Stimulated activated memory B cell treated with anti-CD40 and anti-IgM and Interleukin-4, amounts not matched to agents 10 μg/mL and 1 μg/mL and 100 μg/mL, for 72 hours (primary cell): ENCODE data around the gene PPP2R3B.
"Not testable (repeated sequence)": the region's sequence is repeated elsewhere in the genome, so short reads cannot be mapped to it uniquely, and the experiment has no call there.

Experiments used
- ATAC-seq: fragments of 150-1000 bp; cut with Tn5 transposase; 2 replicates; pipeline ENCODE4 v1.10.0; 2021
- H3K27ac Mint-ChIP-seq: one replicate; pipeline ENCODE4 v1.8.0; 2022; ENCODE audit warnings: mild to moderate bottlenecking, mixed read lengths
- H3K27me3 Mint-ChIP-seq: one replicate; pipeline ENCODE4 v1.8.0; 2022; ENCODE audit warnings: mixed read lengths
- H3K36me3 Mint-ChIP-seq: one replicate; pipeline ENCODE4 v1.8.0; 2022; ENCODE audit warnings: mixed read lengths
- H3K4me1 Mint-ChIP-seq: one replicate; pipeline ENCODE4 v1.8.0; 2022; ENCODE audit warnings: mixed read lengths
- H3K4me3 Mint-ChIP-seq: one replicate; pipeline ENCODE4 v1.8.0; 2022; ENCODE audit warnings: mild to moderate bottlenecking, moderate library complexity, mixed read lengths
- H3K9me3 Mint-ChIP-seq: one replicate; pipeline ENCODE4 v1.8.0; 2022; ENCODE audit warnings: mixed read lengths

Gene PPP2R3B

GRCh38 chrX:386239-386767, 404 bp downstream of the PPP2R3B start:
- H3K27me3 Mint-ChIP-seq, result no peaks in the 10 kb centered on the region
- peak overlapping the region; percentile 98 for H3K27ac Mint-ChIP-seq
- peaks cover 5% of the 10 kb centered on the region for H3K4me1 Mint-ChIP-seq
- no peak for ATAC-seq
- H3K4me3 Mint-ChIP-seq, result peak overlapping the region; percentile 44
- H3K9me3 Mint-ChIP-seq, result no peaks in the 10 kb centered on the region
- H3K36me3 Mint-ChIP-seq, result no peaks in the 10 kb centered on the region

- ATAC-seq, H3K36me3 Mint-ChIP-seq, H3K9me3 Mint-ChIP-seq, H3K4me1 Mint-ChIP-seq, H3K27me3 Mint-ChIP-seq, H3K27ac Mint-ChIP-seq: not testable (repeated sequence)
- H3K4me3 Mint-ChIP-seq, result peak overlapping the region; percentile 54
Measured at GRCh38 chrX:385736-386135, 971 bp downstream of the PPP2R3B start.

DNA sequence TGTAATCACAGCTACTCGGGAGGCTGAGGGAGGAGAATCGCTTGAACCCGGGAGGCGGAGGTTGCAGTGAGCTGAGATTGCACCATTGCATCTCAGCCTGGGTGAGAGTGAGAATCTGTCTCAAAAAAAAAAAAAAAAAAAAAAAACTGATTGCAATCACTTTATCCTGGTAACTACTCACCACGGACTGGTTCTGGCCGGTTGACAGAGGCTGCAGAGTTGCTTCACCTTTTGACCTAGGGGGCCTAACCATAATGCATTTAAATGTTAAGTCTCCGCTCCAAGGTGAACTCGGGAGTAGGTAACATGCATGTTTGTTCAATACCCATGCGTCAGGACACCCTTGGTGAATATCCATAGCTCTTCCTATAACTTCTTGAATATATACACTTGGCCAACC, 1.8 kb downstream of the PPP2R3B start:
- peaks cover 2% of the 10 kb centered on the region for H3K36me3 Mint-ChIP-seq
- H3K27ac Mint-ChIP-seq, result no peak overlapping the region
- no peaks in the 10 kb centered on the region for H3K27me3 Mint-ChIP-seq
- H3K4me1 Mint-ChIP-seq, result peaks cover 5% of the 10 kb centered on the region
- ATAC-seq, result no peak
- no peaks in the 10 kb centered on the region for H3K9me3 Mint-ChIP-seq
- H3K4me3 Mint-ChIP-seq, result no peak overlapping the region

DNA sequence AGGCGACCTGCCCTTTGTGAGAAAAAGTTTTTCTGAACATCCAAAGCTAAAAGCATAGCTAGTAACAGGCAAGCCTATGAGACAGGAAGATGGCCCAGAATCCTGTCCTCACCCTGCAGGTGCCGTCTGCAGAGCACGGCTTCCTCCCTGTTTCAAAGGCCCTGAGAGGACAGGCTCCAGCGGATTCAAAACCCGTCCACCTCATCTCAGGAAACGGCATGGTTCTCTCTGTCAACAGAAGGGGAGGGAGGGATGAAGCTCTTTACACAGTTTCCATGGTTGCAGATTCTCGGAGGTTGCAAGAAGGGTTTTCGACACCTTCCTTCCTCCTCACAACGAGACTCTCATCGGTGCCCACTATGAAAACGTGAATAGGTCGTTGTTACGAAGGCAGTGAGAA, 8.3 kb downstream of the PPP2R3B start:
- no peak overlapping the region for H3K27ac Mint-ChIP-seq
- H3K36me3 Mint-ChIP-seq, result peaks cover 6% of the 10 kb centered on the region
- H3K4me3 Mint-ChIP-seq, result no peak overlapping the region
- no peaks in the 10 kb centered on the region for H3K9me3 Mint-ChIP-seq
- peaks cover 32% of the 10 kb centered on the region for H3K27me3 Mint-ChIP-seq
- no peak for ATAC-seq
- H3K4me1 Mint-ChIP-seq, result peaks cover 32% of the 10 kb centered on the region

GRCh38 chrX:376206-376605, 10.5 kb downstream of the PPP2R3B start:
- Mint-ChIP-seq H3K27me3 (peaks cover 52% of the 10 kb centered on the region), H3K4me1 (peaks cover 40% of the 10 kb centered on the region)
- not testable (repeated sequence) for H3K9me3 Mint-ChIP-seq, H3K27ac Mint-ChIP-seq, H3K36me3 Mint-ChIP-seq, H3K4me3 Mint-ChIP-seq, ATAC-seq

- Mint-ChIP-seq H3K36me3 (peaks cover 6% of the 10 kb centered on the region), H3K9me3 (no peaks in the 10 kb centered on the region), H3K4me3 (peak overlapping the region; percentile 56), H3K4me1 (peaks cover 44% of the 10 kb centered on the region), H3K27me3 (peaks cover 60% of the 10 kb centered on the region), H3K27ac (no peak overlapping the region)
- ATAC-seq, result no peak
Measured at GRCh38 chrX:375181-376036, 11.3 kb downstream of the PPP2R3B start.

GRCh38 chrX:374596-374995, 12.1 kb downstream of the PPP2R3B start:
- Mint-ChIP-seq H3K27ac (no peak overlapping the region), H3K9me3 (no peaks in the 10 kb centered on the region)

GRCh38 chrX:373641-374471, 12.9 kb downstream of the PPP2R3B start:
- Mint-ChIP-seq H3K9me3 (no peaks in the 10 kb centered on the region), H3K4me1 (peaks cover 47% of the 10 kb centered on the region), H3K27me3 (peaks cover 63% of the 10 kb centered on the region), H3K27ac (no peak overlapping the region), H3K4me3 (peak overlapping the region; percentile 73), H3K36me3 (no peaks in the 10 kb centered on the region)
- ATAC-seq, result peak; percentile 51

More at GRCh38 chrX:374596-374995, 12.1 kb downstream of the PPP2R3B start:
- Mint-ChIP-seq H3K4me3 (peak overlapping the region; percentile 56), H3K4me1 (peaks cover 44% of the 10 kb centered on the region), H3K36me3 (peaks cover 1% of the 10 kb centered on the region), H3K27me3 (peaks cover 63% of the 10 kb centered on the region)
- ATAC-seq, result no peak

DNA sequence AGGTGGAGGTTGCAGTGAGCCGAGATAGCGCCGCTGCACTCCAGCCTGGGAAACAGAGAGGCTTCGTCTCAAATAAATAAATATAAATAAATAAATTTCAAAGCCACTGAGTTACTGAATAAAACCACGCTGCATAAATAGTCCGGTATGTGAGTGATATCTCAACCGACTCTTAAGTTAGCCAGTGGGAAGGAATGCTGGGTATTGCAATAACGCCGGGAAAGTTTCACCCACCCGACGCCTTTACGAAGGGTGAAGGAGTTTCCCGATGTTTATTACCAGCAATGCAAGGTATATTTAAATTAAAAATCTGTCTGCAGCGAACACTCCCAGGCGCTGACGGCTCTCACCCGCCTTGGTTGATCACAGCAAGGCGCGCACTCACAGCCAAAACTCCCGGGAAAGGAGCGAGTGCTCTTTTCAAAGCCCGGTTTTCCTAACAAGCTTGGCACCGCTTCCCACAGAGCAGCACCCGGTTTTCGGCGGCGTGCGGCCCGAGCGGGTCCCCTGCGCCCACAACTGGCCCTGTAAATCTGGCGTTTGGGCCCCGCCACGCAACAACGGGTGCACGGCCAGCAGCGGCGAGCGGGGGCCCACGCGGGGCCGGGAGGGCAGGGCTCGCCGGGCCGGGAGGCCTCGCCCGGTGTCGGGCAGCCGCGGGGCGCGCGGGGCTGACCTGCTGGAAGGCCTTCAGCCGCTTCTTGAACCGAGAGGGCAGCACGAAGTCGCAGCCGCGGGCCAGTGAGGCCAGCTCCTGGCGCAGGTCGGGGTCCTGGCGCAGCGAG, 13.7 kb downstream of the PPP2R3B start:
- no peaks in the 10 kb centered on the region for H3K9me3 Mint-ChIP-seq
- H3K36me3 Mint-ChIP-seq, result no peaks in the 10 kb centered on the region
- no peak for ATAC-seq
- peaks cover 58% of the 10 kb centered on the region for H3K27me3 Mint-ChIP-seq
- no peak overlapping the region for H3K27ac Mint-ChIP-seq
- peak overlapping the region; percentile 39 for H3K4me3 Mint-ChIP-seq
- peaks cover 44% of the 10 kb centered on the region for H3K4me1 Mint-ChIP-seq

DNA sequence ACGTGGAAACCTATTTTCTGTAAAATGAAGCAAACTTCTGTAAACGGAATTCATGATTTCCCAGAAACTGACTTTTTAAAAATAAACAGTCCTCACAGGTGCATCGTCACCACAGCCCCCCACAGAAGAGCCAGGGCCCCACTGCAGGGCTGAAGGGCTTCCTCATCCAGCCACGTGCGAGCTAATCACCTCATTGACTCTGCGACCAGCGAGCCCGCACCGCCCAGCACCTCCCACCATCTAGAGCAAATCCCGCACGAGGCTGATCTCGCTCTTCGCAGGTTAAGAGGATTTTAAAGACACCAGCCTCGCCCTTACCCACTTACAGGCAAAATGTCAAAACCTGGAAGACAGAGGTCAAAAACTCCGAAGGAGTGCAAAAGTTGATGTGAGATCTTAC, 14.8 kb downstream of the PPP2R3B start:
- Mint-ChIP-seq H3K4me3 (no peak overlapping the region), H3K27ac (no peak overlapping the region), H3K36me3 (peaks cover 3% of the 10 kb centered on the region), H3K4me1 (peaks cover 42% of the 10 kb centered on the region), H3K27me3 (peaks cover 55% of the 10 kb centered on the region), H3K9me3 (no peaks in the 10 kb centered on the region)
- ATAC-seq, result no peak

GRCh38 chrX:370963-371745, 15.6 kb downstream of the PPP2R3B start:
- no peak overlapping the region for H3K27ac Mint-ChIP-seq
- peaks cover 5% of the 10 kb centered on the region for H3K36me3 Mint-ChIP-seq
- ATAC-seq, result no peak
- peaks cover 55% of the 10 kb centered on the region for H3K27me3 Mint-ChIP-seq
- peaks cover 42% of the 10 kb centered on the region for H3K4me1 Mint-ChIP-seq
- H3K4me3 Mint-ChIP-seq, result peak overlapping the region; percentile 34
- no peaks in the 10 kb centered on the region for H3K9me3 Mint-ChIP-seq

- H3K27ac Mint-ChIP-seq, result no peak overlapping the region
- H3K36me3 Mint-ChIP-seq, result peaks cover 5% of the 10 kb centered on the region
- H3K27me3 Mint-ChIP-seq, result peaks cover 48% of the 10 kb centered on the region
- peaks cover 38% of the 10 kb centered on the region for H3K4me1 Mint-ChIP-seq
- peak; percentile 46 for ATAC-seq
- peak overlapping the region; percentile 34 for H3K4me3 Mint-ChIP-seq
- no peaks in the 10 kb centered on the region for H3K9me3 Mint-ChIP-seq
Measured at GRCh38 chrX:370244-370962, 16.3 kb downstream of the PPP2R3B start.

DNA sequence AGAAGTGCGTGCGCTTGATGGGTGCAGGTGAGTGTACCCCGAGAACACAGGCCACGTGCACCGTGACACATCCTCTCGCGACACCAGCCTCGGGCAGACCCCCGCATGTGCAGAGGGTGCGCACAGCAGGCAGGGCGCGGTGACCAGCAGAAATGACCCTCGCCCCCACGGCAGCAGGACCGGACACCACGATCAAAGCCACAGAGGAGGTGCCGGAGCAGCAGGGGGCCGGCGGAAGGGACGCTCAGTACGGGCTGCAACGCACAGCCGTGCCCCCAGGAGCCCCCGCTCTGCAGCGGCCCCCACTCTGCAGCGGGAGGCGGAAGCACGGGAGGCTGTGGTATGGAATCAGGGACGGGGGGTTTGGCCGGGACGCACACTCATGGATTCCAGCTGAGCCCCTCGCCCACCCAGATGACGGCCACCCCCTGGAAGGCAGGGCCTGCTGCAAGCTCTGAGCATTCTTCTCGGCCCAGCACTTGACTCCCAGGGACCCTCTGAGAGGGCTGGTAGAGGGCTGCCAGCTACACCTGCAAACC, 17.1 kb downstream of the PPP2R3B start:
- Mint-ChIP-seq H3K9me3 (no peaks in the 10 kb centered on the region), H3K27ac (no peak overlapping the region), H3K36me3 (peaks cover 5% of the 10 kb centered on the region), H3K4me3 (no peak overlapping the region), H3K27me3 (peaks cover 40% of the 10 kb centered on the region), H3K4me1 (peaks cover 30% of the 10 kb centered on the region)
- ATAC-seq, result no peak
